Spleen (tissue), 11 donors: ENCODE results near the gene AQP3. TPM values are rescaled to one million over a fixed set of nuclear protein-coding genes. Genes with fewer than 3 reads are reported as not detected.
A peak's percentile ranks its signal among the peaks of the same experiment; 100 is the strongest.

Experiments used
- DNase-seq: peaks from one replicate; pipeline ENCODE4 v3.0.0-alpha.2; 2020
- H3K27ac ChIP-seq, 8 donors: fragments of 200-600 bp; sonication (generic) in 7 of 8; 1 replicate in 4 of 8; 2 replicates in 4 of 8; pipeline versions ENCODE4 v1.5.0 to v1.8.0; 2016 to 2021; ENCODE audit warnings: inconsistent platforms in 4 of 8, mild to moderate bottlenecking in 4 of 8, moderate library complexity in 1 of 8
- H3K27me3 ChIP-seq, 7 donors: fragments of 200-600 bp; sonication (generic) in 6 of 7; replicated peaks in 1 of 7; 1 replicate in 4 of 7; 2 replicates in 3 of 7; pipeline versions ENCODE4 v1.5.0 to v1.8.0; 2016 to 2021; ENCODE audit warnings: inconsistent platforms in 3 of 7, mild to moderate bottlenecking in 1 of 7
- H3K36me3 ChIP-seq, 6 donors: fragments of 200-600 bp; sonication (generic) in 5 of 6; 1 replicate in 4 of 6; 2 replicates in 2 of 6; pipeline versions ENCODE4 v1.5.0 to v1.8.0; 2016 to 2021; ENCODE audit warnings: inconsistent platforms in 2 of 6
- H3K4me1 ChIP-seq, 6 donors: fragments of 200-600 bp; sonication (generic) in 5 of 6; 1 replicate in 3 of 6; 2 replicates in 3 of 6; pipeline versions ENCODE4 v1.5.0 to v1.8.0; 2016 to 2021; ENCODE audit warnings: inconsistent platforms in 3 of 6
- H3K4me3 ChIP-seq, 8 donors: fragments of 200-600 bp; sonication (generic) in 7 of 8; 1 replicate in 4 of 8; 2 replicates in 4 of 8; pipeline versions ENCODE4 v1.5.0 to v1.8.0; 2016 to 2021; ENCODE audit warnings: inconsistent platforms in 4 of 8, mild to moderate bottlenecking in 4 of 8, moderate library complexity in 2 of 8
- H3K9me3 ChIP-seq, 8 donors: fragments of 200-600 bp; sonication (generic) in 7 of 8; 1 replicate in 4 of 8; 2 replicates in 4 of 8; pipeline versions ENCODE4 v1.5.0 to v1.8.0; 2016 to 2021; ENCODE audit warnings: inconsistent platforms in 4 of 8
- POLR2A ChIP-seq, 3 donors: fragments of 450-650 bp; IDR thresholded peaks; one replicate each; pipeline ENCODE4 v1.5.1; 2017; ENCODE audit warnings: antibody characterized with exemption in 3 of 3, mild to moderate bottlenecking in 1 of 3
- POLR2AphosphoS5 ChIP-seq, 3 donors: sonication (generic); formaldehyde crosslinking; IDR thresholded peaks; one replicate each; pipeline ENCODE4 v1.5.1; 2017; ENCODE audit warnings: antibody characterized with exemption in 3 of 3
- WGBS, 5 donors: extraction: QIAGEN DNeasy Blood & Tissue Kit in 3 of 5; methylation state at CpG; one replicate each; pipeline versions ENCODE4 v1.1.5 to v1.1.7; 2013 to 2018; 5-methylcytosine and 5-hydroxymethylcytosine counted together
- intact Hi-C: fragments of 100-400 bp; cut with DNase I; formaldehyde crosslinking; loops from one replicate; pipeline ENCODE4 v1.15.0; 2023; ENCODE audit warnings: low total_unique reads
- polyA plus RNA-seq, 3 donors: library from polyadenylated mRNA; stranded (reverse); fragments of 200-250 nt; gene quantifications; one replicate each; pipeline ENCODE4 v1.2.1, GENCODE V29; 2013
- total RNA-seq, 7 donors: library from RNA; depleted of rRNA in 3 of 7; stranded (reverse); fragments of >200 nt in 3 of 7; fragmentation: NEBNext Ultra II Directional in 4 of 7; extraction: Animal tissue kit (Norgen Biotek cat#: 25700) in 4 of 7; gene quantifications; one replicate each; pipeline versions ENCODE4 v1.1.0 to v1.2.1, GENCODE V29; 2016 to 2021
- TF ChIP-seq, protein P1 (sequence below), 11 experiments: fragments of 200-600 bp in 7 of 11; fragments of 450-650 bp in 4 of 11; sonication (generic) in 4 of 11; IDR thresholded peaks in 8 of 11; conservative IDR thresholded peaks in 3 of 11; 1 replicate in 7 of 11; 2 replicates in 4 of 11; pipeline versions ENCODE4 v1.4.0 to v1.8.0; 2016 to 2021; ENCODE audit warnings: antibody characterized with exemption in 11 of 11, inconsistent platforms in 4 of 11, mild to moderate bottlenecking in 1 of 11
- donor health status: healthy with polysubstance abuse.
- donor health status: DM: no; HTN: no; CAD: no; lungs with moderate emphysema.
- donor health status: DM: no; HTN: no; CAD: no.
- donor health status: Bipolar disorder and iron deficiency.
- donor health status: healthy.
- donor health status: DM: no; HTN: no; CAD: no.
- donor health status: DM: yes; HTN: yes; CAD: no.

AQP3 gene
- total and polyA plus RNA-seq, 10 donors = 5.0 to 251 (median 90.7) TPM

DNA sequence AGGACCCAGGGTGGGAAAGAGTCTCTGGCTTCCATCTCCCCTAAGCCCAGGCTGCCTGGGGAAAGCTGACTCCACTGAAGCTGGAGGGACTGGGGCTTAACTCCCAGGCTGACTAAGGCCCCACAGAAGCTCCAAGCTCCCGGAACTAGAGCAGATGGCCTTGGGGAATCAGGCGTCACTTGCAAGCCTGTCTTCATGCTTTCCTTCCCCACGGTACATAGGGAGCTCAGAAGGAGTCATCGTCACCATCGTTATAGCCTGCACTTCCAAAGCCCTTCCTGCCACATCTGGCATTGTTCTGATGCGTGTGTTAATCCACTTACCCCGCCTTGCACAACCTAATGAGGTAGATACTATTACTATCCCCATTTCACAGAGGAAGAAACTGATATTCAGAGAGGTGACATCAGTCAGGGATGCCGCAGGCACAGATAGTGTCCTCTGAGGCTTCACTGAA lies 11.5 kb downstream of the AQP3 start:
- no peak for DNase-seq
- intact Hi-C loops = no loop called here
- H3K27ac ChIP-seq = peak overlapping the region in 1 of 8 donors; percentile 34
- H3K9me3 ChIP-seq = no peaks in the 10 kb centered on the region
- WGBS, 5 donors = 77 to 88% (median 84%) methylated on average over 8 of the region's 8 CpGs
- no peak overlapping the region for H3K4me3 ChIP-seq
- TF ChIP-seq POLR2A (IDR thresholded peaks at IDR 0.05) = no peak
- TF ChIP-seq, protein P1, sequence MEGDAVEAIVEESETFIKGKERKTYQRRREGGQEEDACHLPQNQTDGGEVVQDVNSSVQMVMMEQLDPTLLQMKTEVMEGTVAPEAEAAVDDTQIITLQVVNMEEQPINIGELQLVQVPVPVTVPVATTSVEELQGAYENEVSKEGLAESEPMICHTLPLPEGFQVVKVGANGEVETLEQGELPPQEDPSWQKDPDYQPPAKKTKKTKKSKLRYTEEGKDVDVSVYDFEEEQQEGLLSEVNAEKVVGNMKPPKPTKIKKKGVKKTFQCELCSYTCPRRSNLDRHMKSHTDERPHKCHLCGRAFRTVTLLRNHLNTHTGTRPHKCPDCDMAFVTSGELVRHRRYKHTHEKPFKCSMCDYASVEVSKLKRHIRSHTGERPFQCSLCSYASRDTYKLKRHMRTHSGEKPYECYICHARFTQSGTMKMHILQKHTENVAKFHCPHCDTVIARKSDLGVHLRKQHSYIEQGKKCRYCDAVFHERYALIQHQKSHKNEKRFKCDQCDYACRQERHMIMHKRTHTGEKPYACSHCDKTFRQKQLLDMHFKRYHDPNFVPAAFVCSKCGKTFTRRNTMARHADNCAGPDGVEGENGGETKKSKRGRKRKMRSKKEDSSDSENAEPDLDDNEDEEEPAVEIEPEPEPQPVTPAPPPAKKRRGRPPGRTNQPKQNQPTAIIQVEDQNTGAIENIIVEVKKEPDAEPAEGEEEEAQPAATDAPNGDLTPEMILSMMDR (IDR thresholded peaks at IDR 0.05 in 8 of 11, conservative IDR thresholded peaks at IDR 0.05 in 3 of 11) = no peak
- no peak for TF ChIP-seq POLR2AphosphoS5 (IDR thresholded peaks at IDR 0.05)
- peaks cover 0 to 5% (median 0%) of the 10 kb centered on the region in 6 donors for H3K36me3 ChIP-seq
- H3K4me1 ChIP-seq = peaks cover 0 to 46% (median 20%) of the 10 kb centered on the region in 6 donors
- H3K27me3 ChIP-seq = no peaks in the 10 kb centered on the region

DNA sequence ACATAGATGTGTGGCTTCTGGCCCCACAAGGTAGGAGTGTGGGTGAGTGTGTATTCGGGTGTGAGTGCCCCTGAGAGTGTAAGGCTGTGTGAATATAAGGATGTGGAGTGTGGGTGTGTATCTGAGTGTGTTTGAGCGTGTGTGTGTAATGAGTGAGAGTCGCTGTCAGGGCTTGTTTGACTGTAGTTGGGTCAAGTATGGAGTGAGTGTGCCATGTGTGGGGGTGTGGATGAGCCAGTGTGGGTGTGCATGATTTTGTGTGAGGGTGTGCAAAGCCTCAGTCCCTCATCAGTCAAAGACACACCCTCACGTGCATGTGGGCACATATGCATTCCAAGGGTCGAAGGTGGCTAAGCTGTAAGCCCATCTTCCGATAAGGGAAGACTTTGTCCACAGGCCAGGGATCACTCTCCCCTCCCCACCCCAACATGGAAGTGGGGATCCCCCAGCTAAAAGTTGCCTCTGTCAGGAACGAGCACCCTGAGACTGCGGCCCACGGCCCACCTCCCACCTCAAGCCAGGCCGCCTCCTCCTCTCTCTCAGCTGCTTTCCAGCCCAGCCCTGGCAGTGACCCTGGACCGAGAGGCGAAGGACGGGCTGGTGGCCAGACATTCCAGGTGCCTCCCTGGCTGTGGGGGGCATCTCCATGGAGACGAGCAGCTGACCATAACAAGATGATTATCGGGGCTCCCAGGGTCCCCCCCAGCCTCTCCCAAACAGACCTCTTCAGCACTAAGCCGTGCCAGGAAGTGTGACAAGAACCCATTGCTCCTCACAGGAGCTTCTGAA lies 12.9 kb downstream of the AQP3 start:
- Histone ChIP-seq H3K9me3 (no peaks in the 10 kb centered on the region), H3K4me3 (no peak overlapping the region), H3K4me1 (peaks cover 0 to 43% (median 18%) of the 10 kb centered on the region in 6 donors), H3K36me3 (no peaks in the 10 kb centered on the region), H3K27ac (no peak overlapping the region), H3K27me3 (no peaks in the 10 kb centered on the region)
- 60 to 89% (median 80%) methylated on average over 11 to 16 of the region's 16 CpGs for WGBS, 5 donors
- intact Hi-C loops = no loop called here
- TF ChIP-seq, protein P1 (IDR thresholded peaks at IDR 0.05 in 8 of 11, conservative IDR thresholded peaks at IDR 0.05 in 3 of 11) = no peak
- TF ChIP-seq POLR2A (IDR thresholded peaks at IDR 0.05) (no peak), POLR2AphosphoS5 (IDR thresholded peaks at IDR 0.05) (no peak)
- DNase-seq = no peak

DNA sequence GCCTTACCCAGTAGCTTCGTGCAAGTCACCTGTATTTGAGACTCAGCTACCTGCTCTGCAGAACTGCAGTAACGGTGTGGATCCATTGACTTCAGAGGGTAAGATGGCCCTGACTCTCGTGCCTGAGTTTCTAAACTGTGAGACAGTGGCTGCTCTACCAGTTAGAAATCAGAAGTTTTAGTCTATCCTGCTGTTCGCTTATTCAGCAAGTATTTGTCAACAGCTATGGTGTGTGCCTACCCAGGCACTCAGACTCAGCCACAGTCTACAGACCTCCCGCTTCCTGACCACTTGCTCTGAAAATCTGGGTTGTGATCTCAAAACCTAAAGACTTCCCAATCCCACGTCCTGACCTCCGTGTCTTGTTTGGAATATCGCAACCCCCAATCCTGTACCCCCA lies 13.5 kb downstream of the AQP3 start:
- H3K4me1 ChIP-seq = peaks cover 0 to 37% (median 15%) of the 10 kb centered on the region in 6 donors
- 78 to 93% (median 90%) methylated on average over 7 to 8 of the region's 8 CpGs for WGBS, 5 donors
- H3K36me3 ChIP-seq = no peaks in the 10 kb centered on the region
- no peaks in the 10 kb centered on the region for H3K9me3 ChIP-seq
- H3K4me3 ChIP-seq = no peak overlapping the region
- H3K27me3 ChIP-seq = no peaks in the 10 kb centered on the region
- no peak for DNase-seq
- TF ChIP-seq, protein P1 (IDR thresholded peaks at IDR 0.05 in 8 of 11, conservative IDR thresholded peaks at IDR 0.05 in 3 of 11) = no peak
- TF ChIP-seq POLR2AphosphoS5 (IDR thresholded peaks at IDR 0.05) = no peak
- no peak for TF ChIP-seq POLR2A (IDR thresholded peaks at IDR 0.05)
- no peak overlapping the region for H3K27ac ChIP-seq
- intact Hi-C loops = no loop called here

DNA sequence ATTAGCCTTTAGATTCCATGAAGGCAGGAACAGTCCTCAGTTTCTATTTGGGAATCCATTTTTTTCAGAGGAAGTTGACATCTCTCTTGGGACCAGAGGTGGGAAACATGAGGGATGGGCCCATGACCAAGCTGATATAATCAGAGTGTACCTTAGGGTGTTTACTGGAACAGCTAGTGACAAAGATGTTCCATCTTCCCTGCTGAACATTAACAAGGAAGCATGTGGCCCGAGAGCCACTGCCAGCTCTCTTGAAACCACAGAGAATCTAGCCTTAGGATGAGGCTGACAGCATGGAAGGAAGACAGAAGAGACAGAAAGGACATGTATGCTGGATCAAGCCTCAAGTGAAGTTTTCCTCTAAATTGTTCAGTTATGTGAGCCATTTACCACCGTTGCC lies 16.0 kb downstream of the AQP3 start:
- no peak for TF ChIP-seq POLR2A (IDR thresholded peaks at IDR 0.05)
- TF ChIP-seq POLR2AphosphoS5 (IDR thresholded peaks at IDR 0.05) = no peak
- TF ChIP-seq, protein P1 (IDR thresholded peaks at IDR 0.05 in 8 of 11, conservative IDR thresholded peaks at IDR 0.05 in 3 of 11) = no peak
- Histone ChIP-seq H3K36me3 (no peaks in the 10 kb centered on the region), H3K9me3 (no peaks in the 10 kb centered on the region), H3K27ac (no peak overlapping the region), H3K4me3 (no peak overlapping the region), H3K27me3 (no peaks in the 10 kb centered on the region), H3K4me1 (peaks cover 0 to 17% (median 6%) of the 10 kb centered on the region in 6 donors)
- intact Hi-C loops = no loop called here
- DNase-seq = no peak
- WGBS, 5 donors = 65 to 95% (median 79%) methylated on average over 2 of the region's 2 CpGs
